ENCODE data around the gene PRDM16. TPM values are rescaled to one million over a fixed set of nuclear protein-coding genes. Genes with fewer than 3 reads are reported as not detected.

Gene PRDM16
- polyA plus RNA-seq, 2 of the 4 experiments (the other 2 are of a cell fraction) = 0.03 to 0.35 TPM

DNA sequence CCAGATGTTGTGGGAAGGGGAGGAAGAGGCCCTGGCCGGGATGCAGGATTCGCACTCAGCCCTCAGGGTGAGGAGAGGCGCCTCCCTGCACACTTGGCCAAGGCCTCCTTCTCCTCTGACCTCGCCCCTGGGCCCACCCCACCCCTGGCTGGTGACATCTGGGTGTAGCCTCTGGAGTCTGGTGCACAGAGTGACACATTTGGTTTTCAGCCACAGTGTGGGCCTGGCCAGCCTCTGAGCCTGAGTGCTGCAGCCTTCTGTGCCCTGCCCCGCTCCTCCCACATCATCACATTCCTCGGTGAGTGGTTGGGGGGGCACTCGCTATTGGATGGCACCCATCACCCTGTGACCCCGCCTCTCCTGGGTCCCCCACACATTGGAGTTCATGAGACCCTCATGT is 45.8 kb downstream of the PRDM16 start (continued):
- TF ChIP-seq, protein P1, sequence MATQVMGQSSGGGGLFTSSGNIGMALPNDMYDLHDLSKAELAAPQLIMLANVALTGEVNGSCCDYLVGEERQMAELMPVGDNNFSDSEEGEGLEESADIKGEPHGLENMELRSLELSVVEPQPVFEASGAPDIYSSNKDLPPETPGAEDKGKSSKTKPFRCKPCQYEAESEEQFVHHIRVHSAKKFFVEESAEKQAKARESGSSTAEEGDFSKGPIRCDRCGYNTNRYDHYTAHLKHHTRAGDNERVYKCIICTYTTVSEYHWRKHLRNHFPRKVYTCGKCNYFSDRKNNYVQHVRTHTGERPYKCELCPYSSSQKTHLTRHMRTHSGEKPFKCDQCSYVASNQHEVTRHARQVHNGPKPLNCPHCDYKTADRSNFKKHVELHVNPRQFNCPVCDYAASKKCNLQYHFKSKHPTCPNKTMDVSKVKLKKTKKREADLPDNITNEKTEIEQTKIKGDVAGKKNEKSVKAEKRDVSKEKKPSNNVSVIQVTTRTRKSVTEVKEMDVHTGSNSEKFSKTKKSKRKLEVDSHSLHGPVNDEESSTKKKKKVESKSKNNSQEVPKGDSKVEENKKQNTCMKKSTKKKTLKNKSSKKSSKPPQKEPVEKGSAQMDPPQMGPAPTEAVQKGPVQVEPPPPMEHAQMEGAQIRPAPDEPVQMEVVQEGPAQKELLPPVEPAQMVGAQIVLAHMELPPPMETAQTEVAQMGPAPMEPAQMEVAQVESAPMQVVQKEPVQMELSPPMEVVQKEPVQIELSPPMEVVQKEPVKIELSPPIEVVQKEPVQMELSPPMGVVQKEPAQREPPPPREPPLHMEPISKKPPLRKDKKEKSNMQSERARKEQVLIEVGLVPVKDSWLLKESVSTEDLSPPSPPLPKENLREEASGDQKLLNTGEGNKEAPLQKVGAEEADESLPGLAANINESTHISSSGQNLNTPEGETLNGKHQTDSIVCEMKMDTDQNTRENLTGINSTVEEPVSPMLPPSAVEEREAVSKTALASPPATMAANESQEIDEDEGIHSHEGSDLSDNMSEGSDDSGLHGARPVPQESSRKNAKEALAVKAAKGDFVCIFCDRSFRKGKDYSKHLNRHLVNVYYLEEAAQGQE (IDR thresholded peaks at IDR 0.05) = no peak
- TF ChIP-seq SMC3 (IDR thresholded peaks at IDR 0.05) = no peak
- TF ChIP-seq, protein P2, sequence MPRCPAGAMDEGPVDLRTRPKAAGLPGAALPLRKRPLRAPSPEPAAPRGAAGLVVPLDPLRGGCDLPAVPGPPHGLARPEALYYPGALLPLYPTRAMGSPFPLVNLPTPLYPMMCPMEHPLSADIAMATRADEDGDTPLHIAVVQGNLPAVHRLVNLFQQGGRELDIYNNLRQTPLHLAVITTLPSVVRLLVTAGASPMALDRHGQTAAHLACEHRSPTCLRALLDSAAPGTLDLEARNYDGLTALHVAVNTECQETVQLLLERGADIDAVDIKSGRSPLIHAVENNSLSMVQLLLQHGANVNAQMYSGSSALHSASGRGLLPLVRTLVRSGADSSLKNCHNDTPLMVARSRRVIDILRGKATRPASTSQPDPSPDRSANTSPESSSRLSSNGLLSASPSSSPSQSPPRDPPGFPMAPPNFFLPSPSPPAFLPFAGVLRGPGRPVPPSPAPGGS (IDR thresholded peaks at IDR 0.05) = no peak
- TF ChIP-seq, protein P3, sequence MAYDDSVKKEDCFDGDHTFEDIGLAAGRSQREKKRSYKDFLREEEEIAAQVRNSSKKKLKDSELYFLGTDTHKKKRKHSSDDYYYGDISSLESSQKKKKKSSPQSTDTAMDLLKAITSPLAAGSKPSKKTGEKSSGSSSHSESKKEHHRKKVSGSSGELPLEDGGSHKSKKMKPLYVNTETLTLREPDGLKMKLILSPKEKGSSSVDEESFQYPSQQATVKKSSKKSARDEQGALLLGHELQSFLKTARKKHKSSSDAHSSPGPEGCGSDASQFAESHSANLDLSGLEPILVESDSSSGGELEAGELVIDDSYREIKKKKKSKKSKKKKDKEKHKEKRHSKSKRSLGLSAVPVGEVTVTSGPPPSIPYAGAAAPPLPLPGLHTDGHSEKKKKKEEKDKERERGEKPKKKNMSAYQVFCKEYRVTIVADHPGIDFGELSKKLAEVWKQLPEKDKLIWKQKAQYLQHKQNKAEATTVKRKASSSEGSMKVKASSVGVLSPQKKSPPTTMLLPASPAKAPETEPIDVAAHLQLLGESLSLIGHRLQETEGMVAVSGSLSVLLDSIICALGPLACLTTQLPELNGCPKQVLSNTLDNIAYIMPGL (CRISPR knock-in tag; IDR thresholded peaks at IDR 0.05; ENCODE audit: borderline replicate concordance) = no peak

DNA sequence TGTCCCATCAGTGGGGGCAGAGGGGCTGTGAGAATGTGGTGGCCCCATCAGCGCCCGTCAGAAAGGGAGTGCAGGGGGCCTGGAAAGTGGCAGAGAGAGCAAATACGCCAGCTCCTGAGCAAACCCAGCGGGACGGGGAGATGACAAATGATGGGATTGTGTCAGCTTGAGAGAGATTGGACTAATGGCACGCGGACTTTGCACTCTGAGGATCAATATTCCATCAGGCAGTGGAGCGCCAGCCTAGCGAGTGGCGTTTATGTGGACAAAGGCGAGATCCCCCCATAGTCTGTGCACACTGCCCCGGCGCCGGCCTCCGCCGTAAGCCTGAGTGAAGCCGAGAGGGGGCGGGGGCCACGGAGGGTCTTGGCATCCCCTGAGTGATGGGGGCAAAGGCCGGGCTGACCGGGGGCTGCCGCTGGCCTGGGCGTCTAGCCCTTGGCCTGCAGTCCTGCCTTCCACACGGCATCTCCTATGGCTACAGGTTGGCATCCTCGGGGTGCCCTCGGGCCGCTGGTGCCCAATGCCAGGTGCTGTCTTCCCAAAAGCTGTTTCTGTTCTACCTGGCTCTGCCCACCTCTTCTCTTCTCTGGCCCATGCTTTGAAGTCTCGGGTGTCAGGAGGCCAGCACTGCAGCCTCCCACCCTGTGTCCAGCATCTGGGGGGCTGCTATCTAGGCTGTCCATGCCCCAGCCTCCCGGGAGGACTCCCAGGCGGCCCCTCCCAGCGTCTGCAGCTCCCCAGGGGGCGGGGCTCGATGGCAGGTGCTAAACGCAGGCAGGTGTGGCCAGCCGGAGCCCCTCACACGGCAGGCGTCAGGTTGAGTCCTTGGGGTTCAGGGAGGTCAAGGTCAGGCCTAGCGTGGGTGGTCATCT is 46.5 kb downstream of the PRDM16 start:
- Histone ChIP-seq H3K9me3 (no peaks in the 10 kb centered on the region), H3K4me1 (no peaks in the 10 kb centered on the region), H3K27ac (no peak overlapping the region), H3K4me3 (no peak overlapping the region), H3K4me2 (no peak overlapping the region)
- TF ChIP-seq, protein P3 (CRISPR knock-in tag; IDR thresholded peaks at IDR 0.05; ENCODE audit: borderline replicate concordance) = no peak
- TF ChIP-seq CBX8 (IDR thresholded peaks at IDR 0.05) (no peak), RAD21 (conservative IDR thresholded peaks at IDR 0.05 in 1 of 2, IDR thresholded peaks at IDR 0.05 in 1 of 2) (no peak), KDM5A (IDR thresholded peaks at IDR 0.05) (no peak), CEBPB (IDR thresholded peaks at IDR 0.05) (no peak), RARB (CRISPR knock-in tag; IDR thresholded peaks at IDR 0.05) (no peak), EHMT2 (IDR thresholded peaks at IDR 0.05; ENCODE audit: low read depth) (no peak), TFCP2L1 (CRISPR knock-in tag; IDR thresholded peaks at IDR 0.05) (no peak), MAZ (IDR thresholded peaks at IDR 0.05; ENCODE audit: borderline replicate concordance, low read depth, low read length) (no peak), MYC (IDR thresholded peaks at IDR 0.05; ENCODE audit: borderline replicate concordance, low read length) (no peak), EHF (CRISPR knock-in tag; IDR thresholded peaks at IDR 0.05) (no peak)
- TF ChIP-seq, protein P4, sequence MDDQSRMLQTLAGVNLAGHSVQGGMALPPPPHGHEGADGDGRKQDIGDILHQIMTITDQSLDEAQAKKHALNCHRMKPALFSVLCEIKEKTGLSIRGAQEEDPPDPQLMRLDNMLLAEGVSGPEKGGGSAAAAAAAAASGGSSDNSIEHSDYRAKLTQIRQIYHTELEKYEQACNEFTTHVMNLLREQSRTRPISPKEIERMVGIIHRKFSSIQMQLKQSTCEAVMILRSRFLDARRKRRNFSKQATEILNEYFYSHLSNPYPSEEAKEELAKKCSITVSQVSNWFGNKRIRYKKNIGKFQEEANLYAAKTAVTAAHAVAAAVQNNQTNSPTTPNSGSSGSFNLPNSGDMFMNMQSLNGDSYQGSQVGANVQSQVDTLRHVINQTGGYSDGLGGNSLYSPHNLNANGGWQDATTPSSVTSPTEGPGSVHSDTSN (IDR thresholded peaks at IDR 0.05) = no peak
- TF ChIP-seq, protein P5, sequence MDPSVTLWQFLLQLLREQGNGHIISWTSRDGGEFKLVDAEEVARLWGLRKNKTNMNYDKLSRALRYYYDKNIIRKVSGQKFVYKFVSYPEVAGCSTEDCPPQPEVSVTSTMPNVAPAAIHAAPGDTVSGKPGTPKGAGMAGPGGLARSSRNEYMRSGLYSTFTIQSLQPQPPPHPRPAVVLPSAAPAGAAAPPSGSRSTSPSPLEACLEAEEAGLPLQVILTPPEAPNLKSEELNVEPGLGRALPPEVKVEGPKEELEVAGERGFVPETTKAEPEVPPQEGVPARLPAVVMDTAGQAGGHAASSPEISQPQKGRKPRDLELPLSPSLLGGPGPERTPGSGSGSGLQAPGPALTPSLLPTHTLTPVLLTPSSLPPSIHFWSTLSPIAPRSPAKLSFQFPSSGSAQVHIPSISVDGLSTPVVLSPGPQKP (IDR thresholded peaks at IDR 0.05; ENCODE audit: low read depth, low read length) = no peak
- CTCF ChIA-PET = no interaction called here
- FAIRE-seq (no peak), ATAC-seq (no peak), DNase-seq (ENCODE audit: low read depth in 1 of 2, low spot score in 1 of 2) (no peak)
- 78% methylated on average over 11 of the region's 38 CpGs for WGBS (ENCODE audit: missing lambda C conversion rate)
- POLR2A ChIA-PET = no interaction called here

All from A549 (cell line).